ENCODE results near the gene SIGMAR1.
A peak's percentile ranks its signal among the peaks of the same experiment; 100 is the strongest.

The SIGMAR1 gene

DNA sequence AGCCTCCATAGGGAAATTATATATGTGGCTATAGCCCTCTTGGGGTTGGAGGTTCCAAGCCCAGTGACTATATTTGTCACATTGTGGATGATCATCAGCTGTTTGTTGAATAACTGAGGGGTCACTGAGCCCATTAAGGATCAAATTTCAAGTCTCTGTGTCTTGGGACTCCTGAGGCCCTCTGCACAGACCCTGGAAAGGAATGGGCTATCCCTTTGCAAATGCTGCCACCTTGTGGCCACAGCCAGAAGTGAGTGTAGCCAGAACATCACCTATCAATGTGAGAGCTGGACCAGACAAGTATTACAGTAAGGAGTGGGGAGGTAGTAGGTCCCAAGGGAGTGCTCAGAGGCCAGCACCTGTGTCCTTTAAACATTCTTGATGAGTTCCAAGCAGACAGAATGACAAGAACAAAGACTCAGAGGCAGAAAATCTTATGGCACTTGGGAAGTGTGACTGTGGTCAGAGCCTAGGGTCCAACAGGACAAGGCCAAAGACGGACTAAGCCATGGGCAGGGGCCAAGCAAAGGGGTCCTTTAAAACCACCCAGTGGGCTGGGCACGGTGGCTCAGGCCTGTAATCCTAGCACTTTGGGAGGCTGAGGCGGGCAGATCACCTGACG is 33.9 kb downstream of the SIGMAR1 start:
- peak; percentile 72 for DNase-seq (ENCODE audit: low spot score)

DNA sequence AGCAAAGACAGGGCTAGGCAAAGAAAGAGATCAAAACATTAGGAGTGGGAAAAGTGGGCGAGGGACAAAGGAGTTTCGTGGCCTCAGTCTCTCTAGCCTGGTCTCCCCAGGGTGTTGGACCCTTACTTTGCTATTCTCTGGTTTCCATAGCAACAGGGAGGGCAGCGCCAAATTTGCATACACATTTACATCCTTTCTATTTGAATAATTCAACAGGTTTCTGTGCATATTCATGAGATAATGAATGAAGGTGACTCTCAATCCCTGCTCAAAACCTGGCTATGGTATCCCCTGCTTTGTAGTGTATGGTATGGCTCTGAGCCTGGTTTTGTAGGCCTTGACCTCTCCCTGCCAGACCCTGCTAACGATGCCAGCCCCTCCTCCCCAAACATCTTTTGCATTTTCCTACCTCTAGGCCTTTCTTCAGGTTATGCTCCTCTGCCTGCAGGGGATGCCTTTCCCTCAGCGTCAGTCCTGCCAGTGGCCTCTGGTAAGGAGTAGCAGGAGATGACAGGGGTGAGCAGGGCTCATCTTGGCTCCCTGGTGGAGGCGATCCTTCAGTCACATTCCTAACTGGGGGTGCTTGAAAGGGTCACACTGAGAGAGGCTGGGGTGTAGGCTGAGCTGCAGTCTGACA is 35.5 kb downstream of the SIGMAR1 start:
- no peak for DNase-seq (ENCODE audit: low spot score)

DNA sequence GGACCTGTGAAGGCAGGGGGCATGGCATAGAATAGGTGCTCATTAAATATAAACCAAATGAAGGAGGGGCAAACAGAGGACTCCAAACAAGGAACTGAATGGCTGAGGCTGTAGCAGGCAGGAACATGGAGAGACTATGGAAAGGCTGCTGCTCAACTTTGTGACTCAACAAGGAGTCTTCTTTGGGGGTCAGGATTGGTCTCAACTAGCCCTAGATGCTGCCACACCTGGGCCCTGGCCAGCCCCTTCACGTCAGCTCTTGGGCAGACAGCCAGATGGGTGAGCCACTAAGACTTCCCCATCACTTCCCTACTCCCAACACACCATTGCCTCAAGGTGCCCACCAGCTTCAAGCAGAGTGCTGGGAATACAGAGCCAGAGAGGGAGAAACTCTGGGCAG is 36.7 kb downstream of the SIGMAR1 start:
- peak; percentile 27 for DNase-seq (ENCODE audit: low spot score)

DNA sequence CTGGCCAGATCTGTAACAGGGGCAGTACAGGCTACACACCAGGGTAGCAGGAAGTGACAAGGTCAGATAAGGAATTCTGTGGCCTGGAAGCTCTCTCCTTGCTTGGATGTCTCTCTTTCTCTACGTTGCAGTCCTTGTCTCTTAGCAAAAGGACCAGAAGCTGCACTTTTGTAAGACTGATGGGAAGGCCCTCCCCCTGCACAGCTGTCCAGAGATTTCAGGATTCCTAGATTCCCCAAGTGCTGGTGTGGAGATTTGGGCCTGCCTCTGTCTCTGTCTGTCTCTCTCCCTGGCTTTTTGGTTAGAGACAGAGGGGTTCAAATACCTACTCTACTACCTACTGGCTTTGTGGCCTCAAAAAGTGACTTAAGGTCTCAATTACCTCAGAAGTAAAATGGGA is 38.0 kb downstream of the SIGMAR1 start:
- DNase-seq (ENCODE audit: low spot score), result no peak

- no peak for DNase-seq (ENCODE audit: low spot score)
Observed at GRCh38 chr9:34594177-34594576, 43.4 kb downstream of the SIGMAR1 start.

DNA sequence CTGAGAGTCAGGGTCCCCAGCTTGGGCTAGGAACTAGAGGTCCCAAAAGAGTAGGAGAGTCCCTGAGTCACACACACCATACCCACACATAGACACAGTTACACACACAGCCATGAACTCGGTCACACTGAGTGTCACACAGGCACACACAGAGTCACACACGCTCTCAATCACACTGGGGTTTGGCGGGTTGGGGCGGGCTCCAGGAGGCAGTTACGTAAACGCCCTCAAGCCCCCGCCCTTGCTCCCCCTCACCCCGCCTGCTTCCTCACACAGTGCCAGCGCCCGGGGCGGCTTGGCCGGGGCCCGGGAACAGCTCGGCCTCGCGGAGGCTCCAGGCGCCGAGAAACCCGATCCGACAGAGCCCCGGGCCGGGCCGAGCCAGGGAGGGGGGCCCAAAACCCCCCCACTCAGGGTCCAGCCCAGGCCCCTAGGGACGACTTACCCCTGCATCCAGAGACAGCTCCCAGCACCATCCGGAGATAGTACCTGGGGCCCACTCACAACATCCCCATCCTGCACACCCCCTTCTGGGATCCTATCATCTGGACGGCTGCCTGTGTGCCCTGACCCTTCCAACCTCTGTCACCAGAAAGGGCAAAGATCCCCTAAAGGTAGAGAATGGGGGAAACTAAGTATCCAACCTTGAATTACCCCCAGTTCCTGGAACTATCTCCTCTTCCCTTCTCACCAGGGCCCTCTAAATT is 44.5 kb downstream of the SIGMAR1 start:
- no peak for DNase-seq (ENCODE audit: low spot score)

GRCh38 chr9:34591917-34592866 is 45.4 kb downstream of the SIGMAR1 start:
- no peak for DNase-seq (ENCODE audit: low spot score)

DNA sequence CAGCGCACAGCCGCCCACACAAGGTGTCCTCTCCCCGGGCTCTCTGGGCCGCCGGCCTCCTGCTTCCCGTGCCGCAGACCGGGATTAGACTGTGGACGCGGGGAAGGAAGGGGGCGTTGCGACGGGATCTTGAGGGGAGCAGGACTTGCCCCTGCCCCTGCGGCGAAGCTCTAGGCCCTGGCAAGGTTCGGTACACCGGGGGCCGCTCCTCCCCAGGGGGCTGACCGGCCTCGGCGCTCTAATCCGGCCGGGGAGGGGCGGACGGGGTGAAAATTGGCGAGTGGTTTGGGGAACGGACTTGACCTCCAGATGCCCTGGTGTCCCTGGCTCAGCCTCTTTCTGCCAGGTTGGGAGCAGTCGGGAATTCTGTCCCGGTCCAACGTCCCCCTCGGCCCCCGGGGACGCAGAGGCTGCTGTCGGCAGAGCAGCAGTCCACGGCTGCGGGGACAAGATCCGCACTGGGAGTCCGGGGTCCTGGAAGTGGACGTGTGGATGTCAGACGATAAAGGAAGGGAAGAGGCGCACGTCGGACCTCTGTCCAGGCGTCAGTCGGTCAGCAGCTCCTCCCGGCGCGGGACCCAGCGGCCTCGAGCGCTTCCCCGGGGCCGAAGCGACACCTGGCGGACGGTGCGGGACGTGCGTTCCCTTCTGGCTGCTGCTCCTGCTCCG is 46.2 kb downstream of the SIGMAR1 start:
- peak; percentile 76 for DNase-seq (ENCODE audit: low spot score)

DNA sequence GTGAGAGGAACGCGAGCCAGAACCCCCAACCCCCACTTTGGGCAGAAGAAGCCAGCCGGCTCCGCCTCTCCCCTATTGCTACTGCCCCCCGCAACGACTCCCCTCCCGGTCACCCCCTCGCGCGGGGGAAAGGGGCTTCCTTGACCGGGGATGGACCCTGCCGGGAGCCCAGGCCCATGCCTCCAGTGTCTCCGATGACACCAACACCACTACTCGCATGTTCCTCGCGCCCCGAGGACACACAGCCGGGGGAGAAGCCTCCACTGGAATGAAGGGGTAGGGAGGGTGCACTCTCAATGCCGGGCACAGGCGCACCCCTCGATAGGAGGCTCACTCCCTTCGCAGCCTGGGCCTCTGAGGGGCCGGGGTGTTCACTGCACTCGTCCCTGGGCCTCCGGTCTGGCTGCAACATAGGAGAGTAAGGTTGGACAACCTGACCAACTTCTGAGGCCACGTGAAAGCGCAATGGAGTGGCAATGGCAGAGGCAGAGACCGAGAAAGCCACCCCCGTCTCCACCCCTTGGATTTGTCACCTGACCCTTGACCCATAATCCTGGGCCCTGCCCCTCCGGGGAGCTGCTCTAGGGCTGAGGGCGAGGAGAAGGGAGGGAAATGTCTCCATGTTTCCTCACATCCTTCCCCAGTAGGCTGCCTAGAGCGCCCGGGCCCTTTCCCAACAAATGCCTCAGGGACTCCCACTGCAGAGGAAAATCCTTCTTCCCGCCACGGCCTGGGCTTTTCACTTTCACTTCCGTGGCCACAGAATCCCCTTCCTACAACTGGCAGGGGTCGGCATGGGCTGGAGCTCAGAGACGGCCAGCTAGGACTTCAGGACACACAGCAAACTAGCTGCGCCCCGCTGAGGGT is 47.0 kb downstream of the SIGMAR1 start:
- no peak for DNase-seq (ENCODE audit: low spot score)

DNA sequence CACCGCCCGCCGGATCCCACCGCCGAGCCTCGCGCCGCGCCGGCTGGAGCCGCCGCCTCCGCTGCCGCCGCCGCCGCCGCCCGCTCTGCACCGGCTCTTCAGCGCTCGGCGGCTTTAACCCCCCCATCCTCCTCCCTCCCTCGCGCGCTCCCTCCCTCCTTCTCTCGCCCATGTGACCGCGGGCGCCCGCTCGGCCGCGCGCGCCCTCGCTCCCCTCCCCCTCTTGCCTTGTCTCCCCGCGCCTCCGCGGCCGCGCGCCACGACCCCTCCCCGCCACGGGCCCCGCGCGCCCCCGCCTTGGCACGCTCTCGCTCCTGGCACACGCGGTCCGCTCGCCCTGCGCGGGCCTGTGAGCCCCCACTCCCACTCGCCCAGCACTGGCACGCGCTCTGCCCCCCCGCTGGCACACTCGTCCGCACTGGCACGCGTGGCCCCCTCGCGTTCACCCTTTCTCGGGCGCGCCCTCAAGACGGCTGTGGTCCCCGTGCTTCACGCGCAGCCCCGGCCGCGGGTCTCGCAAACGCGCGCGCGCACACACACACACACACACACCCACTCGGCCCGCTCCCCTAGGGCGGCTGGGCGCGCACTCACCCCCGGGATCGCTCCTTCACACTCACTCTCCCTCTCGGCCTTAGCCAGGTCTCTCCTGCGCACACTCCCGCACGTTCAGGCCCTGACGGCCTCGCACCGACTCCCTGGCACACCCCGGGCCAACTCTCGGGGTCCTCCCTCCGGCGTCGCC is 47.8 kb downstream of the SIGMAR1 start, which contains the start of gene CNTFR:
TSS of gene CNTFR (minus strand) at position 89 of the 745 bp plus-strand sequence. CDS start 20,743 bp downstream, outside the sequence.
- DNase-seq (ENCODE audit: low spot score), result no peak

GRCh38 chr9:34588671-34589635 is 48.6 kb downstream of the SIGMAR1 start:
- no peak for DNase-seq (ENCODE audit: low spot score)

GRCh38 chr9:34587271-34587670 is 50.3 kb downstream of the SIGMAR1 start:
- no peak for DNase-seq (ENCODE audit: low spot score)

DNA sequence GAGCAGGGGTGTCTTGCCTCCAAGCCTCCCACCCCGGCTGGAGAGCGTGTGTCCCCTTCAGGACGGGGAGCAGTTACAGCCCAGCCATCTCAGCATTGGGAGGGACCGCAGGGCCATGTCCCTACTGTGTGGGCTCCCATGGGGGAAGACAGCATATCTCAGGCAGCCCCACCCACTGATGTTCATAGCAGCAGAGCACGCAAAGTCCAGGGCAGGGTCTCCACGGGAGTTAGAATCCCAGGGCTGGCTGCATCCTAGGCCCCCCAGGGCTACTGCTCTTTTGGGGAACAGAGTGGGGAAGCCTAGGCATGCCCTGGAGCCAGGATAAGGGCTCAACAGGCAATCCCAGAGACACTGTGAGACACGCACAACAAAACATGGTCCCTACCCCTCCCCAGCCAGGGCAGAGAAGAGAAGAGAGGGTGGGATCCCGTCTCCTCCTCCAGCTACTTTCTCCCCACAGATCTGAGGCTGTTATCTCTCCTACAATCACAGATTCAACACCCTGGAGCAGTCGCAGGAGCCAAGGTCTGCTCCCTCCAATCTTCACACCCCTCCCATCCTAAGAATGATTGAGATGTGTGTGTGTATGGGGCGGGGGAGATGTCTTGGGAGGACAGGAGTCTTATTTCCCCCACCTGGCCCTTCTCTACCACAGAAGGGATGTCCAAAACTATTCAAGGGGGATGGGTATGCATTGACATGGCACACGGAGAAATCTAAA is 51.5 kb downstream of the SIGMAR1 start:
- no peak for DNase-seq (ENCODE audit: low spot score)

- no peak for DNase-seq (ENCODE audit: low spot score)
Observed at GRCh38 chr9:34584970-34585369, 52.6 kb downstream of the SIGMAR1 start.
